OCI-M2 (cell line): ENCODE results near the gene KLHL5.
"Not testable (repeated sequence)": the region's sequence is repeated elsewhere in the genome, so short reads cannot be mapped to it uniquely, and the experiment has no call there.

Experiments used
- DNase-seq: peaks from one replicate; lab custom pipeline; 2025; ENCODE audit not compliant: unreplicated experiment; lab: John Stamatoyannopoulos, UW

The KLHL5 gene

GRCh38 chr4:39062094-39062769 is at the start of gene KLHL5:
Gene KLHL5 (plus strand): TSS chr4:39062232. CDS start chr4:39062653, 421 bp downstream.
- DNase-seq: no peak

GRCh38 chr4:39014028-39014427 is 48.0 kb upstream of the KLHL5 start:
- no peak for DNase-seq

GRCh38 chr4:39020130-39020529 is 41.9 kb upstream of the KLHL5 start:
- no peak for DNase-seq

GRCh38 chr4:39021631-39022030 is 40.4 kb upstream of the KLHL5 start:
- DNase-seq: no peak

GRCh38 chr4:39022241-39022640 is 39.8 kb upstream of the KLHL5 start:
- DNase-seq: no peak

- DNase-seq: no peak
These were observed 39.0 kb upstream of the KLHL5 start for GRCh38 chr4:39023059-39023458.

GRCh38 chr4:39024311-39024865 is 37.6 kb upstream of the KLHL5 start:
- DNase-seq: no peak

- DNase-seq: no peak
These were observed 36.4 kb upstream of the KLHL5 start for GRCh38 chr4:39025552-39026085.

GRCh38 chr4:39026096-39026495 is 35.9 kb upstream of the KLHL5 start:
- no peak for DNase-seq

- no peak for DNase-seq
These were observed 32.0 kb upstream of the KLHL5 start for GRCh38 chr4:39029752-39030694.

GRCh38 chr4:39030725-39031124 is 31.3 kb upstream of the KLHL5 start:
- no peak for DNase-seq

- DNase-seq: not testable (repeated sequence)
These were observed 30.4 kb upstream of the KLHL5 start for GRCh38 chr4:39031590-39032020.

- no peak for DNase-seq
These were observed 29.6 kb upstream of the KLHL5 start, which contains the start of gene TMEM156 for GRCh38 chr4:39032218-39033085. Gene TMEM156 (minus strand): TSS chr4:39032409. CDS start chr4:39032313, 96 bp downstream.

GRCh38 chr4:39036172-39036571 is 25.9 kb upstream of the KLHL5 start:
- DNase-seq: no peak

- no peak for DNase-seq
These were observed 24.6 kb upstream of the KLHL5 start for GRCh38 chr4:39037491-39037825.

GRCh38 chr4:39037941-39038340 is 24.1 kb upstream of the KLHL5 start:
- no peak for DNase-seq

GRCh38 chr4:39039108-39039507 is 22.9 kb upstream of the KLHL5 start:
- DNase-seq: no peak

- DNase-seq: no peak
These were observed 19.7 kb upstream of the KLHL5 start for GRCh38 chr4:39042366-39042765.

- no peak for DNase-seq
These were observed 18.8 kb upstream of the KLHL5 start for GRCh38 chr4:39043058-39043860.

GRCh38 chr4:39043861-39044363 is 18.1 kb upstream of the KLHL5 start:
- DNase-seq: no peak
